Panc1 (cell line): ENCODE measurements around the gene TXNDC16. TPM values are rescaled to one million over a fixed set of nuclear protein-coding genes. Genes with fewer than 3 reads are reported as not detected.
"Not testable (repeated sequence)": the region's sequence is repeated elsewhere in the genome, so short reads cannot be mapped to it uniquely, and the experiment has no call there.

Experiments used
- ATAC-seq: fragments of 200-7000 bp; cut with Tn5 transposase; 2 replicates; pipeline ENCODE4 v1.9.1; 2020; ENCODE audit warnings: mild to moderate bottlenecking, moderate library complexity
- BruUV-seq: library from RNA; stranded (reverse); fragments of 400-500 nt; replicated peaks from 2 replicates; lab custom pipeline; 2021; lab: Mats Ljungman, UMichigan
- CTCF ChIA-PET: fragments of 300-600 bp; sonication (Branson Sonifier 250); formaldehyde crosslinking; loops from one replicate; lab custom pipeline; 2022; ENCODE audit warnings: antibody characterized with exemption; lab: Charles Lee
- POLR2A ChIA-PET: fragments of 300-600 bp; sonication (Branson Sonifier 250); formaldehyde crosslinking; loops from one replicate; lab custom pipeline; 2022; ENCODE audit warnings: antibody characterized with exemption; lab: Charles Lee
- DNase-seq: peaks from one replicate; pipeline ENCODE4 v3.0.0-alpha.2; 2010; ENCODE audit warnings: low read depth, low spot score
- H3K27ac ChIP-seq: 2 replicates; pipeline ENCODE4 v1.5.1; 2011; ENCODE audit warnings: mild to moderate bottlenecking, low read length, inconsistent platforms
- H3K27me3 ChIP-seq: fragments of 200-500 bp; sonication (Bioruptor generic); 2 replicates; pipeline ENCODE4 v1.6.0; 2014; ENCODE audit warnings: low read length, inconsistent platforms; ENCODE audit not compliant: control insufficient read depth, insufficient read depth
- H3K36me3 ChIP-seq: fragments of 200-500 bp; sonication (Bioruptor generic); 2 replicates; pipeline ENCODE4 v1.5.1; 2014; ENCODE audit warnings: inconsistent platforms, mild to moderate bottlenecking, low read length, moderate library complexity; ENCODE audit not compliant: control insufficient read depth, insufficient read depth
- H3K4me1 ChIP-seq: 2 replicates; pipeline ENCODE4 v1.5.1; 2011; ENCODE audit warnings: inconsistent platforms, mild to moderate bottlenecking, low read length, moderate library complexity; ENCODE audit not compliant: control insufficient read depth, insufficient read depth
- H3K4me3 ChIP-seq, 2 experiments: 2 replicates each; pipeline ENCODE4 v1.5.1; 2011 to 2012; ENCODE audit warnings: low read depth in 2 of 2, low read length in 2 of 2, mild to moderate bottlenecking in 2 of 2, inconsistent platforms in 1 of 2, moderate library complexity in 1 of 2
- H3K9me3 ChIP-seq: fragments of 200-500 bp; sonication (Bioruptor generic); 2 replicates; pipeline ENCODE4 v1.5.1; 2014; ENCODE audit warnings: low read depth, mild to moderate bottlenecking, inconsistent platforms, low read length, moderate library complexity; ENCODE audit not compliant: control insufficient read depth, insufficient read depth
- POLR2AphosphoS5 ChIP-seq: IDR thresholded peaks from 2 replicates; pipeline ENCODE4 v1.6.1; 2012; ENCODE audit warnings: mild to moderate bottlenecking, low read depth, low read length, moderate library complexity
- in situ Hi-C: cut with HindIII; loops from 2 replicates; pipeline ENCODE4 v1.10.0; 2016; ENCODE audit warnings: low sequenced_read_pairs, low pct_unique_long_range_greater_than_20kb
- intact Hi-C: fragments of 100-400 bp; cut with micrococcal nuclease; formaldehyde crosslinking; loops from one replicate; pipeline ENCODE4 v1.10.0; 2022; ENCODE audit not compliant: unreplicated experiment
- total RNA-seq: library from RNA; stranded (reverse); gene quantifications from one replicate; pipeline ENCODE4 v1.2.1, GENCODE V29; 2021; ENCODE audit not compliant: unreplicated experiment
- TF ChIP-seq, protein P1 (sequence below): fragments of 450-650 bp; IDR thresholded peaks from 2 replicates; pipeline ENCODE4 v1.5.1; 2017; ENCODE audit warnings: mild to moderate bottlenecking
- TF ChIP-seq, protein P2 (sequence below), 2 experiments: IDR thresholded peaks; 2 replicates each; pipeline ENCODE4 v1.6.1; 2011 to 2012; ENCODE audit warnings: low read depth in 2 of 2, control low read depth in 1 of 2, low read length in 1 of 2, mild to moderate bottlenecking in 1 of 2, moderate library complexity in 1 of 2; ENCODE audit not compliant: insufficient read depth in 1 of 2

TXNDC16 gene
- total RNA-seq, 1 experiment from 2014 or later: 4.9 TPM

DNA sequence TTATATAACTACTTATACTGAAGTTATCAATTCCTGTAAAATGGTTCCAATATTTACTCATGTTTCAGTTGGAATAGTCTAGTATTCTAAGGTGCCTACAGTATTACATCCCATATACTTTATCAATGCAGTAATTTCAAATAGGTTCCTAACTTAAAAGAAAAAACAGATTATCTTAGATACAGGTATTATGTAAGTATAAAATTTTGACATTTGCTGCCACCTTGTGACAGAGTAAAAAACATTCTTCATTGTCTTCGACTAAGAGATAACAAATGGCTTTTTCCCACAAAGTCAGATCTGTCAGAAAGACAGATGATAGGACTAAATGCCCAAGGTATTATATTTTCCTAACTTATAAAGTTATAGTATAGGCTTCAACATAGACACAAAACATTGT lies 78.7 kb downstream of the TXNDC16 start:
- TF ChIP-seq, protein P1, sequence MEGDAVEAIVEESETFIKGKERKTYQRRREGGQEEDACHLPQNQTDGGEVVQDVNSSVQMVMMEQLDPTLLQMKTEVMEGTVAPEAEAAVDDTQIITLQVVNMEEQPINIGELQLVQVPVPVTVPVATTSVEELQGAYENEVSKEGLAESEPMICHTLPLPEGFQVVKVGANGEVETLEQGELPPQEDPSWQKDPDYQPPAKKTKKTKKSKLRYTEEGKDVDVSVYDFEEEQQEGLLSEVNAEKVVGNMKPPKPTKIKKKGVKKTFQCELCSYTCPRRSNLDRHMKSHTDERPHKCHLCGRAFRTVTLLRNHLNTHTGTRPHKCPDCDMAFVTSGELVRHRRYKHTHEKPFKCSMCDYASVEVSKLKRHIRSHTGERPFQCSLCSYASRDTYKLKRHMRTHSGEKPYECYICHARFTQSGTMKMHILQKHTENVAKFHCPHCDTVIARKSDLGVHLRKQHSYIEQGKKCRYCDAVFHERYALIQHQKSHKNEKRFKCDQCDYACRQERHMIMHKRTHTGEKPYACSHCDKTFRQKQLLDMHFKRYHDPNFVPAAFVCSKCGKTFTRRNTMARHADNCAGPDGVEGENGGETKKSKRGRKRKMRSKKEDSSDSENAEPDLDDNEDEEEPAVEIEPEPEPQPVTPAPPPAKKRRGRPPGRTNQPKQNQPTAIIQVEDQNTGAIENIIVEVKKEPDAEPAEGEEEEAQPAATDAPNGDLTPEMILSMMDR: peak; percentile 30; the same call in 1 of the 2 replicates
- TF ChIP-seq, protein P2, sequence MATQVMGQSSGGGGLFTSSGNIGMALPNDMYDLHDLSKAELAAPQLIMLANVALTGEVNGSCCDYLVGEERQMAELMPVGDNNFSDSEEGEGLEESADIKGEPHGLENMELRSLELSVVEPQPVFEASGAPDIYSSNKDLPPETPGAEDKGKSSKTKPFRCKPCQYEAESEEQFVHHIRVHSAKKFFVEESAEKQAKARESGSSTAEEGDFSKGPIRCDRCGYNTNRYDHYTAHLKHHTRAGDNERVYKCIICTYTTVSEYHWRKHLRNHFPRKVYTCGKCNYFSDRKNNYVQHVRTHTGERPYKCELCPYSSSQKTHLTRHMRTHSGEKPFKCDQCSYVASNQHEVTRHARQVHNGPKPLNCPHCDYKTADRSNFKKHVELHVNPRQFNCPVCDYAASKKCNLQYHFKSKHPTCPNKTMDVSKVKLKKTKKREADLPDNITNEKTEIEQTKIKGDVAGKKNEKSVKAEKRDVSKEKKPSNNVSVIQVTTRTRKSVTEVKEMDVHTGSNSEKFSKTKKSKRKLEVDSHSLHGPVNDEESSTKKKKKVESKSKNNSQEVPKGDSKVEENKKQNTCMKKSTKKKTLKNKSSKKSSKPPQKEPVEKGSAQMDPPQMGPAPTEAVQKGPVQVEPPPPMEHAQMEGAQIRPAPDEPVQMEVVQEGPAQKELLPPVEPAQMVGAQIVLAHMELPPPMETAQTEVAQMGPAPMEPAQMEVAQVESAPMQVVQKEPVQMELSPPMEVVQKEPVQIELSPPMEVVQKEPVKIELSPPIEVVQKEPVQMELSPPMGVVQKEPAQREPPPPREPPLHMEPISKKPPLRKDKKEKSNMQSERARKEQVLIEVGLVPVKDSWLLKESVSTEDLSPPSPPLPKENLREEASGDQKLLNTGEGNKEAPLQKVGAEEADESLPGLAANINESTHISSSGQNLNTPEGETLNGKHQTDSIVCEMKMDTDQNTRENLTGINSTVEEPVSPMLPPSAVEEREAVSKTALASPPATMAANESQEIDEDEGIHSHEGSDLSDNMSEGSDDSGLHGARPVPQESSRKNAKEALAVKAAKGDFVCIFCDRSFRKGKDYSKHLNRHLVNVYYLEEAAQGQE (IDR thresholded peaks at IDR 0.05; ENCODE audit: insufficient read depth in 1 of 2, low read depth in 2 of 2, low read length in 1 of 2): no peak
- H3K9me3 ChIP-seq: no peaks in the 10 kb centered on the region
- POLR2A ChIA-PET: no interaction called here
- BruUV-seq: no TSS peak
- DNase-seq: no peak
- intact Hi-C loops: loop anchor here (5.0 kb wide), 1 partner anchor 176 kb away; no protein-coding TSS in a partner anchor
- in situ Hi-C loops: no loop called here
- no peaks in the 10 kb centered on the region for H3K4me1 ChIP-seq
- no peak overlapping the region for H3K27ac ChIP-seq
- ATAC-seq: no peak
- no peak overlapping the region for H3K4me3 ChIP-seq
- CTCF ChIA-PET: no interaction called here
- H3K27me3 ChIP-seq: no peaks in the 10 kb centered on the region
- H3K36me3 ChIP-seq: no peaks in the 10 kb centered on the region; the same call in 1 of the 2 replicates

DNA sequence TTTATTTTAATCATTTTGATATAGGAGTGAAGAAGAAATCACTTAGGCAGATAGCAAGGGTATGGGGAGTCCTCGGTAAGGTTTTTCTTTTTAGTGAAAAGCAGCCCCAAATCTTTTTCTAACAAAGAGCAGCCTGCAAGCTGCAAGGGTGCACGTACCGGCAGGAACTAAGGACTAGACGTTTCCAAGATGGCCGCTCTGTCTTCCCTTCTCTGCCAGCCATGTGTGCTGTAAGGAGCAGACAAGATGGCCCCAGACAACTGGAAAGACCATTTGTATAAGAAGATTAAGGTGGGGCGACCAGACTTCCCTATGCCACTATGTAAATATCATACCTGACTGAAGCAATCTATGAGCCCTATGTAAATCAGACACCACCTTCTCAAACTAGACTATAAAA lies 79.6 kb downstream of the TXNDC16 start:
- POLR2A ChIA-PET: no interaction called here
- TF ChIP-seq POLR2AphosphoS5: no peak
- TF ChIP-seq, protein P1: no peak
- BruUV-seq: no TSS peak
- Histone ChIP-seq H3K4me3 (no peak overlapping the region), H3K27ac (no peak overlapping the region), H3K27me3 (no peaks in the 10 kb centered on the region), H3K9me3 (no peaks in the 10 kb centered on the region), H3K36me3 (no peaks in the 10 kb centered on the region; the same call in 1 of the 2 replicates), H3K4me1 (no peaks in the 10 kb centered on the region)
- DNase-seq (no peak), ATAC-seq (no peak)
- intact Hi-C loops: loop anchor here (5.0 kb wide), 1 partner anchor 175 kb away; no protein-coding TSS in a partner anchor
- CTCF ChIA-PET: no interaction called here
- in situ Hi-C loops: no loop called here

DNA sequence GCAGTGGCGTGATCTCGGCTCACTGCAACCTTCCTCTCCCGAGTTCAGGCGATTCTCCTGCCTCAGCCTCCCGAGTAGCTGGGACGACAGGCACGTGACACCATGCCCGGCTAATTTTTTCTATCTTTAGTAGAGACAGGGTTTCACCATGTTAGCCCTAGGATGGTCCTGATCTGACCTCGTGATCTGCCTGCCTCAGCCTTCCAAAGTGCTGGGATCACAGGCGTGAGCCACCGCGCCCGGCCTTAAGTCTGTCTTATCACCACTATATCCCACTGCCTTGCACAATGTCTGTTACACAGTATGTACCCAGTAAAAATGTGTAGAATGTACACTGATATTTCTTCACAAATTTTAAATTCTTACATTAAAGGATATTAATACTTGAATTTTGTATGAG lies 80.1 kb downstream of the TXNDC16 start:
- BruUV-seq: not testable (repeated sequence)
- intact Hi-C loops: loop anchor here (5.0 kb wide), 1 partner anchor 175 kb away; no protein-coding TSS in a partner anchor

More for the DNA sequence above, 80.1 kb downstream of the TXNDC16 start:
- H3K27me3 ChIP-seq, CTCF ChIA-PET, ATAC-seq, H3K4me3 ChIP-seq, H3K9me3 ChIP-seq, DNase-seq, H3K4me1 ChIP-seq, in situ Hi-C loops, POLR2A ChIA-PET, H3K27ac ChIP-seq, H3K36me3 ChIP-seq: not testable (repeated sequence)
